HepG2 (cell line): Measurements from ENCODE around the gene SLC2A4. TPM values are rescaled to one million over a fixed set of nuclear protein-coding genes. Genes with fewer than 3 reads are reported as not detected.

ENCODE experiments used
- ASH2L ChIP-seq: fragments of 300-600, 200-600 bp; sonication (generic); IDR thresholded peaks from 2 replicates; pipeline ENCODE4 v1.7.0; 2017; ENCODE audit warnings: low read depth, mild to moderate bottlenecking, moderate library complexity, mixed read lengths, low read length; ENCODE audit not compliant: insufficient read length
- BCL6 ChIP-seq: IDR thresholded peaks from 2 replicates; pipeline ENCODE4 v1.6.1; 2016; ENCODE audit warnings: missing genetic modification reagents, missing compliant biosample characterization
- CBX1 ChIP-seq: IDR thresholded peaks from one replicate; pipeline ENCODE4 v1.6.1; 2016; ENCODE audit warnings: antibody characterized with exemption, low read depth
- FOXK1 ChIP-seq: sonication (generic); formaldehyde crosslinking; IDR thresholded peaks from 2 replicates; pipeline ENCODE4 v1.4.0; 2020; ENCODE audit warnings: low read depth, missing genetic modification reagents, borderline replicate concordance
- JUND ChIP-seq: sonication (generic); formaldehyde crosslinking; IDR thresholded peaks from 2 replicates; pipeline ENCODE4 v1.8.0; 2022; ENCODE audit warnings: mild to moderate bottlenecking, missing genetic modification reagents
- KDM2A ChIP-seq: sonication (generic); formaldehyde crosslinking; IDR thresholded peaks from 2 replicates; pipeline ENCODE4 v1.4.0; 2020; ENCODE audit warnings: low read depth, missing genetic modification reagents, borderline replicate concordance
- NRL ChIP-seq: sonication (generic); formaldehyde crosslinking; IDR thresholded peaks from 2 replicates; pipeline ENCODE4 v1.5.0; 2020; ENCODE audit warnings: missing genetic modification reagents, mild to moderate bottlenecking, moderate library complexity, borderline replicate concordance
- RORA ChIP-seq: sonication (generic); formaldehyde crosslinking; IDR thresholded peaks from 2 replicates; pipeline ENCODE4 v1.5.0; 2020; ENCODE audit warnings: mild to moderate bottlenecking, missing genetic modification reagents, moderate library complexity
- SATB2 ChIP-seq: sonication (generic); formaldehyde crosslinking; IDR thresholded peaks from 2 replicates; pipeline ENCODE4 v1.5.0; 2020; ENCODE audit warnings: missing genetic modification reagents
- SNAPC2 ChIP-seq: sonication (generic); formaldehyde crosslinking; IDR thresholded peaks from 2 replicates; pipeline ENCODE4 v1.8.1; 2022; ENCODE audit warnings: mild to moderate bottlenecking, missing genetic modification reagents
- ZBTB38 ChIP-seq: sonication (generic); formaldehyde crosslinking; IDR thresholded peaks from 2 replicates; pipeline ENCODE4 v1.5.1; 2020; ENCODE audit warnings: mild to moderate bottlenecking, missing genetic modification reagents
- ZMYM2 ChIP-seq: sonication (generic); formaldehyde crosslinking; IDR thresholded peaks from 2 replicates; pipeline ENCODE4 v1.8.0; 2022; ENCODE audit warnings: mild to moderate bottlenecking, missing genetic modification reagents
- ZNF160 ChIP-seq: sonication (generic); formaldehyde crosslinking; IDR thresholded peaks from 2 replicates; pipeline ENCODE4 v1.8.0; 2022; ENCODE audit warnings: mild to moderate bottlenecking, inconsistent platforms, missing genetic modification reagents
- ZNF431 ChIP-seq: sonication (generic); formaldehyde crosslinking; IDR thresholded peaks from 2 replicates; pipeline ENCODE4 v1.9.0; 2022; ENCODE audit warnings: missing genetic modification reagents, low read depth, mild to moderate bottlenecking, borderline replicate concordance
- ZNF564 ChIP-seq: sonication (generic); formaldehyde crosslinking; IDR thresholded peaks from 2 replicates; pipeline ENCODE4 v1.8.1; 2023; ENCODE audit warnings: mild to moderate bottlenecking, missing genetic modification reagents
- polyA plus RNA-seq, 8 experiments: library from polyadenylated mRNA; depleted of rRNA in 3 of 8; stranded (reverse) in 7 of 8; unstranded in 1 of 8; fragments of >200 nt; fragmentation: Illumina TruSeq in 4 of 8; extraction: Trizol in 4 of 8; gene quantifications; 2 replicates each; pipeline versions ENCODE4 v1.2.1 to v1.2.3, GENCODE V29; 2011 to 2016; ENCODE audit warnings: low read depth in 4 of 8, missing spikeins in 1 of 8, mixed read lengths in 1 of 8; ENCODE audit not compliant: insufficient read depth in 1 of 8
- total RNA-seq, 5 experiments: library from RNA; depleted of rRNA; stranded (reverse); fragments of >200 nt; fragmentation: Illumina TruSeq; extraction: Trizol; gene quantifications; 2 replicates each; pipeline ENCODE4 v1.2.3, GENCODE V29; 2016; ENCODE audit warnings: low read depth in 1 of 5
- TF ChIP-seq, protein P1 (sequence below): sonication (generic); formaldehyde crosslinking; IDR thresholded peaks from 2 replicates; pipeline ENCODE4 v1.4.0; 2020; ENCODE audit warnings: mild to moderate bottlenecking, missing genetic modification reagents
- TF ChIP-seq, protein P2 (sequence below): sonication (generic); formaldehyde crosslinking; IDR thresholded peaks from 2 replicates; pipeline ENCODE4 v1.5.1; 2020; ENCODE audit warnings: missing genetic modification reagents, mild to moderate bottlenecking, borderline replicate concordance
- TF ChIP-seq, protein P3 (sequence below): sonication (generic); formaldehyde crosslinking; conservative IDR thresholded peaks from 2 replicates; pipeline ENCODE4 v1.8.0; 2022; ENCODE audit warnings: missing genetic modification reagents

SLC2A4 gene
- total and polyA plus RNA-seq, 2 of the 13 experiments (the other 11 are each of a cell fraction or from before 2014, with no cell fraction given): 4.9 to 5.8 TPM

DNA sequence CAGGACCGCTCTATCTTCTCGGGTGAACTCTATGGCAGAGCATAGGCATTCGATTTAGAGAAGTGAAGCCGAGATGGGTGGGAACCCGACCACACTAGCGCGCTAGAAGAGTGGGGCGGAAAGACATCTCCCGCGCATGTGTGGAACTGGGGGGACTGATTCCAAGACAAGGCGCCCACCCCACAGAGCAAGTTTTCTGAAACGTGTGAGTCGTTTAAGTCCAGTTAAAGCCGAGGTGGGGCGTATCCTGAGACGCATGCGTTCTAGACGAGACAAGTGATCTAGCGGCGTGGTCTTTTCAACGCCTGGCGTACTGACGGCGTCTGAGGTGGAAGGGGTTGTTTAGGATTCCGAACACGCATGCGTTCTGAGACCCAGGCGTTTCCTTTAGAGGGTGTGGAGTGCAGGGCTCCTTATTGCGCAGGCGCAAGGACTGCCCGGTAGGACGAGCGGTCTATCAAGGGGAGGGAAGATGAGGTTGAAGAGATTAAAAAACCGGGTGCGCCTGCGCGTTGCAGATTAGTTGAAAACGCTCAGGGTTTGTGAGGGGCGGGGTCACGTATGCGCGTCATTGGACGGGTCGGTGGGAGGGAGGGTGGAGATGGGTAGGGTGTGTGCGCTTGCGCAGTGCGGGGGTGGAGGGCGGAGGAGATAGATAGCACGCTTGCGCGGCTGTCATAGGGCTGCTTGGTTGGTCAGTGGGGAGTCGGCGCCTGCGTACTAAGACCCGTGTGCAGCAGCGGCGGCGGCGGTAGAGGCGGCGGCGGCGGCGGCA is 25.6 kb downstream of the SLC2A4 start, which contains the start of gene EIF5A (continued):
- TF ChIP-seq, protein P1, sequence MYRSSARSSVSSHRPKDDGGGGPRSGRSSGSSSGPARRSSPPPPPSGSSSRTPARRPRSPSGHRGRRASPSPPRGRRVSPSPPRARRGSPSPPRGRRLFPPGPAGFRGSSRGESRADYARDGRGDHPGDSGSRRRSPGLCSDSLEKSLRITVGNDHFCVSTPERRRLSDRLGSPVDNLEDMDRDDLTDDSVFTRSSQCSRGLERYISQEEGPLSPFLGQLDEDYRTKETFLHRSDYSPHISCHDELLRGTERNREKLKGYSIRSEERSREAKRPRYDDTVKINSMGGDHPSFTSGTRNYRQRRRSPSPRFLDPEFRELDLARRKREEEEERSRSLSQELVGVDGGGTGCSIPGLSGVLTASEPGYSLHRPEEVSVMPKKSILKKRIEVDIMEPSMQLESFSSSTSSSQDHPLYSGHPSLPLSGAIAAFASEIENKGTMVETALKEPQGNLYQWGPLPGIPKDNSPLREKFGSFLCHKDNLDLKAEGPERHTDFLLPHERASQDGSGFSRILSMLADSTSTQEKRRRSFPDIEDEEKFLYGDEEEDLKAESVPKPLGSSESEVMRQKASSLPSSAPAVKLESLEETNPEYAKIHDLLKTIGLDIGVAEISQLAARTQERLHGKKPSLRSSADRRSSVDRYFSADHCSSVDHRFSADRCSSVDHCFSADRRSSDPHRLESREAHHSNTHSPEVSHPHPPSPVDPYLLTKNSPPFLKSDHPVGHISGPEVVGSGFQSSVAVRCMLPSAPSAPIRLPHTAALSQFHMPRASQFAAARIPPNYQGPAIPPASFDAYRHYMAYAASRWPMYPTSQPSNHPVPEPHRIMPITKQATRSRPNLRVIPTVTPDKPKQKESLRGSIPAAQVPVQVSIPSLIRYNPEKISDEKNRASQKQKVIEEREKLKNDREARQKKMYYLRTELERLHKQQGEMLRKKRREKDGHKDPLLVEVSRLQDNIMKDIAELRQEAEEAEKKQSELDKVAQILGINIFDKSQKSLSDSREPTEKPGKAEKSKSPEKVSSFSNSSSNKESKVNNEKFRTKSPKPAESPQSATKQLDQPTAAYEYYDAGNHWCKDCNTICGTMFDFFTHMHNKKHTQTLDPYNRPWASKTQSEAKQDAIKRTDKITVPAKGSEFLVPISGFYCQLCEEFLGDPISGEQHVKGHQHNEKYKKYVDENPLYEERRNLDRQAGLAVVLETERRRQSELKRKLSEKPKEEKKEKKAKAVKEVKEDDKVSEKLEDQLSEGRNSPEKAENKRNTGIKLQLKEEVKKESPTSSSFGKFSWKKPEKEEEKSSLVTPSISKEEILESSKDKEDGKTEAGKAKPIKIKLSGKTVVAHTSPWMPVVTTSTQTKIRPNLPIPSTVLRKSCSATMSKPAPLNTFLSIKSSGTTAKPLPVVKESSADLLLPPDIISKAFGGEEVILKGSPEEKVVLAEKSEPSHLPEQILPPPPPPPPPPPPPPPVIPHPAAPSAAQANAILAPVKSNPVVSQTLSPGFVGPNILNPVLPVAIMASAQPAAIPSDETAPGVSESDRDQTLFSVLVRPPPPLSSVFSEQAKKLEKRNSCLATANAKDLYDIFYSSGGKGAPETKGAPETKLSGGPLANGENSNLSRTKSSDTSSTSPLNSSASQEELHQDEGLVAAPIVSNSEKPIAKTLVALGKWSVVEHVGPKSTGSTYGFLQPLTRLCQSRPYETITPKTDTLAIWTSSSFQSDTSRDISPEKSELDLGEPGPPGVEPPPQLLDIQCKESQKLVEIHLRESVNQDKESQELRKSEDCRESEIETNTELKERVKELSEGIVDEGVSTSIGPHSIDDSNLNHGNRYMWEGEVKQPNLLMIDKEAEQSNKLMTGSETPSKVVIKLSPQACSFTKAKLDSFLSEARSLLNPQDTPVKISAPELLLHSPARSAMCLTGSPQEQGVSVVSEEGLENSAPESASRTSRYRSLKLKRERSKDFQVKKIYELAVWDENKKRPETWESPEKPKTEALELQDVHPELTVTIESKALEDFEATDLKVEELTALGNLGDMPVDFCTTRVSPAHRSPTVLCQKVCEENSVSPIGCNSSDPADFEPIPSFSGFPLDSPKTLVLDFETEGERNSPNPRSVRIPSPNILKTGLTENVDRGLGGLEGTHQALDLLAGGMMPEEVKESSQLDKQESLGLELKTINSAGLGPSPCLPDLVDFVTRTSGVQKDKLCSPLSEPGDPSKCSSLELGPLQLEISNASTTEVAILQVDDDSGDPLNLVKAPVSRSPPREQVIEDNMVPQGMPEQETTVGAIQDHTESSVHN: no peak
- TF ChIP-seq ZNF160 (CRISPR knock-in tag): no peak
- TF ChIP-seq ZMYM2 (CRISPR knock-in tag): no peak; the same call in 1 of the 2 replicates
- no peak for TF ChIP-seq RORA
- TF ChIP-seq ASH2L: peak; percentile 21
- no peak for TF ChIP-seq NRL (CRISPR knock-in tag)
- TF ChIP-seq, protein P2, sequence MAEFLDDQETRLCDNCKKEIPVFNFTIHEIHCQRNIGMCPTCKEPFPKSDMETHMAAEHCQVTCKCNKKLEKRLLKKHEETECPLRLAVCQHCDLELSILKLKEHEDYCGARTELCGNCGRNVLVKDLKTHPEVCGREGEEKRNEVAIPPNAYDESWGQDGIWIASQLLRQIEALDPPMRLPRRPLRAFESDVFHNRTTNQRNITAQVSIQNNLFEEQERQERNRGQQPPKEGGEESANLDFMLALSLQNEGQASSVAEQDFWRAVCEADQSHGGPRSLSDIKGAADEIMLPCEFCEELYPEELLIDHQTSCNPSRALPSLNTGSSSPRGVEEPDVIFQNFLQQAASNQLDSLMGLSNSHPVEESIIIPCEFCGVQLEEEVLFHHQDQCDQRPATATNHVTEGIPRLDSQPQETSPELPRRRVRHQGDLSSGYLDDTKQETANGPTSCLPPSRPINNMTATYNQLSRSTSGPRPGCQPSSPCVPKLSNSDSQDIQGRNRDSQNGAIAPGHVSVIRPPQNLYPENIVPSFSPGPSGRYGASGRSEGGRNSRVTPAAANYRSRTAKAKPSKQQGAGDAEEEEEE: no peak
- TF ChIP-seq, protein P3, sequence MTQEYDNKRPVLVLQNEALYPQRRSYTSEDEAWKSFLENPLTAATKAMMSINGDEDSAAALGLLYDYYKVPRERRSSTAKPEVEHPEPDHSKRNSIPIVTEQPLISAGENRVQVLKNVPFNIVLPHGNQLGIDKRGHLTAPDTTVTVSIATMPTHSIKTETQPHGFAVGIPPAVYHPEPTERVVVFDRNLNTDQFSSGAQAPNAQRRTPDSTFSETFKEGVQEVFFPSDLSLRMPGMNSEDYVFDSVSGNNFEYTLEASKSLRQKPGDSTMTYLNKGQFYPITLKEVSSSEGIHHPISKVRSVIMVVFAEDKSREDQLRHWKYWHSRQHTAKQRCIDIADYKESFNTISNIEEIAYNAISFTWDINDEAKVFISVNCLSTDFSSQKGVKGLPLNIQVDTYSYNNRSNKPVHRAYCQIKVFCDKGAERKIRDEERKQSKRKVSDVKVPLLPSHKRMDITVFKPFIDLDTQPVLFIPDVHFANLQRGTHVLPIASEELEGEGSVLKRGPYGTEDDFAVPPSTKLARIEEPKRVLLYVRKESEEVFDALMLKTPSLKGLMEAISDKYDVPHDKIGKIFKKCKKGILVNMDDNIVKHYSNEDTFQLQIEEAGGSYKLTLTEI: no peak
- peak; percentile 21; the same call in 1 of the 2 replicates for TF ChIP-seq BCL6 (CRISPR knock-in tag)
- TF ChIP-seq SNAPC2 (CRISPR knock-in tag): no peak
- no peak for TF ChIP-seq ZBTB38 (CRISPR knock-in tag)
- TF ChIP-seq JUND (CRISPR knock-in tag): no peak
- no peak for TF ChIP-seq ZNF431
- TF ChIP-seq ZNF564 (CRISPR knock-in tag): no peak
- peak; percentile 75; the same call in 1 of the 2 replicates for TF ChIP-seq KDM2A (CRISPR knock-in tag)
- TF ChIP-seq FOXK1: no peak
- no peak for TF ChIP-seq CBX1
- no peak for TF ChIP-seq SATB2 (CRISPR knock-in tag)
